ENCODE measurements around the gene SRPK3. TPM values are rescaled to one million over a fixed set of nuclear protein-coding genes. Genes with fewer than 3 reads are reported as not detected.
A peak's percentile ranks its signal among the peaks of the same experiment; 100 is the strongest.

The SRPK3 gene
- polyA plus RNA-seq, 1 donor: 299 TPM

- no peak for DNase-seq (ENCODE audit: low read depth)
Measured at GRCh38 chrX:153783378-153784013, 2.7 kb downstream of the SRPK3 start.

- no peak for DNase-seq (ENCODE audit: low read depth)
Measured at GRCh38 chrX:153784325-153784967, 3.6 kb downstream of the SRPK3 start.

GRCh38 chrX:153786669-153787068, 5.8 kb downstream of the SRPK3 start:
- DNase-seq (ENCODE audit: low read depth): no peak

GRCh38 chrX:153789654-153790053, 8.8 kb downstream of the SRPK3 start:
- DNase-seq (ENCODE audit: low read depth): no peak

GRCh38 chrX:153791104-153791852, 10.4 kb downstream of the SRPK3 start:
- no peak for DNase-seq (ENCODE audit: low read depth)

- no peak for DNase-seq (ENCODE audit: low read depth)
Measured at GRCh38 chrX:153792368-153792767, 11.5 kb downstream of the SRPK3 start.

DNA sequence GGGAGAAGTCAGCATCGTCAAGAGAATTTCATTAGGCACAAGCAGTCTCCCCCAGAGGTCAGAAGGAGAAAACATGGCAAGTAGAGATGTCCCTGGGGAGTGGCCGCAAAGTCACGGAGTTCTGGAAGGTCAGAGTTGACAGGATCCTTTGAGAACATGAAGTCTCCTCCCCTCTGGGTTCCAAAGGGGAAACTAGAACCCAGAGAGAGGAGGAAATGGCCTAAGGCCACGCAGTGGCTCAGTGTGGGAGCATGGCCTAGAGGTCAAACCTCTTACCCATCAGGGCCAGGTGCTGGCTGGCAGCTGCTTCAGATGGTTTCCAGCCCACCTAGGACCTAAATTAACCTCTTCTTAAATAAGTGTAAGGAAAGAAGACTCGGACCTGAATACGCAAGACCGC, 12.4 kb downstream of the SRPK3 start:
- no peak for DNase-seq (ENCODE audit: low read depth)

DNA sequence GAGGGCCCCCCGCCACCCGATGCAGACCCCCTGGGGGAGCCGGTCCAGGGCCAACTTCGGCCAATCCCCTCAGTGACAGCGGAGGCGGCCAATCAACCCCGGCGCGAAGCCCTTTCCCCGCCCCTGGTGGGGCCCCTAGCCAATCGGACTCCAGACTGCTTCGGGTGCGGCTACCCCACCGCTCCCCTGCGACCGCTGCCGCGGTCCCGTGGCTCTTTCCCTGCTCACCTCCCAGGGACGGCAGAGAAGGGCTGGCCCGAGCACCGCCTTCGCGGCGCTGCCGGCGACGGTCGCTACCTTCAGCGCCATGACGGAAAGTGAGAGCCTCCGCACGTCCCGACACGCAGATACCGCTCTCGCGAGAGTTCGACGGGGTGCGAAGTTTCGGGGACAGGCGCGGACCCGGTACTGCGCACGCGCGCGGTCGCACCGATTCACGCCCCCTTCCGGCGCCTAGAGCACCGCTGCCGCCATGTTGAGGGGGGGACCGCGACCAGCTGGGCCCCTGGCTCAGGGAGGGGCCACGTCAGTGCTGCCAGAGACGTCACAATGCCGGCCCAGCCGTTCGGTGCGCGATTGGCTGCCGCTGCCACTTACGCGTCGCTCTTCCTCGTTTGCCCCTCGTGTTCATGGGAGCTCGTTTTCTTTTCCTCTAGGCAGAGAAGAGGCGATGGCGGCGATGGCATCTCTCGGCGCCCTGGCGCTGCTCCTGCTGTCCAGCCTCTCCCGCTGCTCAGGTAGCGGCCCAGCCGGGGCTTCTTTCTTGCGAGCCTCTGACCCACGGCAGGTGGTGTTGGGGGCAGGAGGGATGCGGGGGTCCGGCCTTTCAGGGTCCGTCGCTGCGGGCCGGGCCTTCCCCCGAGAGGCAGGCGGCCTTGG, 13.4 kb downstream of the SRPK3 start, which contains the start of the genes IDH3G and SSR4:
IDH3G (minus strand) TSS at position 358 of the 879 bp plus-strand sequence; CDS start at position 309, 49 bp downstream.
SSR4 (plus strand) TSS at position 651 of the 879 bp plus-strand sequence; CDS start at position 671, 20 bp downstream.
- DNase-seq (ENCODE audit: low read depth): peak; percentile 84

DNA sequence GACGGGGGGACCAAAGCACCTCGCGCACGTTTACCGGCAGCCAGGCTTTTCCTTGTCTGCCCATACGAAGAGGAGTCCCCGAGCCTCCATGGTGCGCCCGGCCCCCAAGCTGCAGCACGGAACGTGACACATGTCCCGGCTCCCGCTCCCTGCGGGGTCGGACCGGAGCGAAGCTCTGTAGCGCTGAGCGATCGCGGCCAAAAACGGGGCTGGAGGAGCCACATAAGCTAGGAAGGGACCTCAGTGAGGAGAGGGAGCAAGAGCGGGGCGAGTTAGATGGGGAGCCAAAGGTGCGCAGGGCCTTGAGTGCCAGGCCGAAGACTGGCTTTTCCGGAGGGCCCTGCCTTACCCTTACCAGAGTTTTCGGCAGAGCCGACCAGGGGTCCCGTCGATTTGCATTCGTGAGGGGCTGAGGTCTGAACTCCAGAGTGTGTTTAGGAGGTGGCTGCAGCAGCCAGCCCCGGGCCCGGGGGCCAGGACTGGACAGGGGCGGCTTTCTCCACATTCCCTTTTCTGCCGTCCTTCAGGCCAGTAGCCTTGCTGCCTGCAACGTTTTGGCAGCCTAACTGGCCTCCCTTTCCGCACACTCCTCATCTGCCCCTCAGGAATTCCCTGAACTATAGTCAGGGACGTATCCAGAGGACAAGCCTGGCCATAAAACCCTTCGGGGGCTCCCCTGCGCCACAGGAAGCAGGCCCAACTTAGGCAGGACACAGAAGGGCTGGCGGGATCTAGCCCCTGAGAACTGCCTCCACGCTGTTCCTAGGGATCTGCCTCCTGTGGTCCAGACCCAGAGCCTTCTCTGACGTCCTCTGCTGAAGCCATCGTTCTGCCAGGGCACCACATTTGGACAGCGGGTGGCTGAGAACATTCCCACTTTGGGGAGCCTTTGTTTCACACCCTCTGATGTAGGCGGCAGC, 14.3 kb downstream of the SRPK3 start:
- DNase-seq (ENCODE audit: low read depth): no peak

DNA sequence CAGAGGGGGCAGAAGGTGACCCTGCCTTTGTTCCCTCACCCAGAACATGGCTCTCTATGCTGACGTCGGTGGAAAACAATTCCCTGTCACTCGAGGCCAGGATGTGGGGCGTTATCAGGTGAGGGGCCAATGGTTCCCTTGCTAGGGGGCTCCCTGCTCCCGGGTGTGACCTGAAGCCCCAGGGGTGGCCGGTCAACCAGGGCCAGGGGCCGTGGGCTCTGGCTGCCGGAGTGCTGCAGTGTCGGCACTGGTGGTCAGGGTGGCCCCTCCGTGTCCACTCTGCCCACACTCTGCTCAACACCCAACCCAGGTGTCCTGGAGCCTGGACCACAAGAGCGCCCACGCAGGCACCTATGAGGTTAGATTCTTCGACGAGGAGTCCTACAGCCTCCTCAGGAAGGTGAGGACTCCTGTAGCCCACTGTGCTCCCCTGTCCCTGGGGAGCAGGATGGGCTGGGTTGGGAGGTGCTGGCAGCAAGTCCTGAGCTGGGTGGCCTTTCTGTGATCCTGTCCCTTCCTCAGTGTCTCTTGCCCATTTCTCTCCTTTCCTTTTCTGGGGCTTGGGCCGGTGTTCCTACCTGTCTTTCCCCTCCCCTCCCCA, 16.7 kb downstream of the SRPK3 start:
- no peak for DNase-seq (ENCODE audit: low read depth)

DNA sequence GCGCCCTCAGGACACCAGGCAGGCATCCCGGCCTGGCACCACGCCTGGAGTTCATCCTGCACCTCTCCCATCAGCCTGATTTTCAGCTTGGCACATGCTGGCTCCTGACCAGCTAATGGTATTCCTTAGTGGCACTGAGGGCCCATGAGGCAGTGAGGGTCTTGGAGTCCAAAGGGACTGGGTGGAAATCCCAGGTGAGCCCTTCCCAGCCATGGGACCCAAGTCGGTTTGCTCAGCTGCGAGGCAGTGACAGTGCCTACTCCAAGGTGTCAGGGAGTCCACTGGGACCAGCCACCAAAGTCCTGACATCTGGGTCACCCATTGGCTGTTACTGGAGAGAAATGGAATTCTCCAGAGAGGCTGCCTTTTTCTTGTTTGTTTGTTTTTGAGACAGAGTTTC, 18.5 kb downstream of the SRPK3 start:
- no peak for DNase-seq (ENCODE audit: low read depth)

DNA sequence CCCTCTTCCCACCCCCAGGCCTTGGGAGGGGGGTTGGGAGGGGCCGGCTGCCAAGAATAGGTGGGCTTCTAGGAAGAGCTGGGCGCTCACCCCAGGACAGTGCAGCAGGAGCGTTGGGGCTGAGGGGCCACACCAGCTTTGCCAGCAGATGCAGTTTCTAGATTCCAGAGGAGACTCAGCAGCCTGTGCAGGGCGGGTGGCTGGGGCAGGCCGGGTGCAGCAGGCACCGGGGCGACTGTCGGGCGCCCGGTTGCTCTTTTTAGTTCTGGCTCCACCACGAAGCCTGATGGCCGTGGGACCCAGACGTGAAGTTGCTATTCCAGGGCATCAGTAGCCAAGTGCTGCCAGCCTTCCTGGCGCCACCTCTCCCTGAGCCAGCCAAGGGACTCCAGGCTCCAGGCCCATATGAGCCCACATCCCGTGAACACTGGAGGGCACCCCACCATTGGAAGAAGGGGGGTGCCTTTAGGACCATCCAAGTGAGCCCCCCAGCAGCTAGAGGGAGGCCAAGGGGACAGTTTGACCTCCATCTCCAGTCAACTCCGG, 19.4 kb downstream of the SRPK3 start:
- DNase-seq (ENCODE audit: low read depth): no peak

- no peak for DNase-seq (ENCODE audit: low read depth)
Measured at GRCh38 chrX:153800746-153801145, 19.9 kb downstream of the SRPK3 start.

GRCh38 chrX:153801669-153802068, 20.8 kb downstream of the SRPK3 start:
- DNase-seq (ENCODE audit: low read depth): no peak

DNA sequence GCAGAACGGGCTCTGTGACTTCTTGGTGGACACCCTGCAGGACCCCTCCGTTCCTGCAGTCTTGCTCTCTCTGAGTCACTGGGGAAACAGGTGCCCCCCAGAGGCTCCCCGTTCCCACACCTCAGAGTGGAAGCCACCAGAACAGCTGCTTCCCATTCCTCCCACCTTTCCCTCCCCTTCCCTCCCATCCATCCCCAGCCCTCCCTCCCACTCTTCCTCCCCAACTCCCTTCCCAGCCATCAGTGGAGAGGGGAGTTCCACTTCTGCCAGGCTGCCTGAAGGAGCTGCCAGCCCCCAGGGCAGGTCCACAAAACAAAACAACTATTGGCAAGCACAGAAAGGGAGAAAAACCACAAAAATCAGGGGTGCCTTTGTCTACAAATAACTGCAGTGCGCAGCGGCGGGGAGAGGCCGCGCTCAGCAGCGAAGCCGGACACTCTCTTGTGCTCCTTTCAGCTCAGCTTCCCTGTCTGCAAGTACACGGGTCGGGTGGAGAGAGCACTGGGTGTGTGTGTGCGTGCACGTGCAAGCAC, 21.7 kb downstream of the SRPK3 start:
- no peak for DNase-seq (ENCODE audit: low read depth)

DNA sequence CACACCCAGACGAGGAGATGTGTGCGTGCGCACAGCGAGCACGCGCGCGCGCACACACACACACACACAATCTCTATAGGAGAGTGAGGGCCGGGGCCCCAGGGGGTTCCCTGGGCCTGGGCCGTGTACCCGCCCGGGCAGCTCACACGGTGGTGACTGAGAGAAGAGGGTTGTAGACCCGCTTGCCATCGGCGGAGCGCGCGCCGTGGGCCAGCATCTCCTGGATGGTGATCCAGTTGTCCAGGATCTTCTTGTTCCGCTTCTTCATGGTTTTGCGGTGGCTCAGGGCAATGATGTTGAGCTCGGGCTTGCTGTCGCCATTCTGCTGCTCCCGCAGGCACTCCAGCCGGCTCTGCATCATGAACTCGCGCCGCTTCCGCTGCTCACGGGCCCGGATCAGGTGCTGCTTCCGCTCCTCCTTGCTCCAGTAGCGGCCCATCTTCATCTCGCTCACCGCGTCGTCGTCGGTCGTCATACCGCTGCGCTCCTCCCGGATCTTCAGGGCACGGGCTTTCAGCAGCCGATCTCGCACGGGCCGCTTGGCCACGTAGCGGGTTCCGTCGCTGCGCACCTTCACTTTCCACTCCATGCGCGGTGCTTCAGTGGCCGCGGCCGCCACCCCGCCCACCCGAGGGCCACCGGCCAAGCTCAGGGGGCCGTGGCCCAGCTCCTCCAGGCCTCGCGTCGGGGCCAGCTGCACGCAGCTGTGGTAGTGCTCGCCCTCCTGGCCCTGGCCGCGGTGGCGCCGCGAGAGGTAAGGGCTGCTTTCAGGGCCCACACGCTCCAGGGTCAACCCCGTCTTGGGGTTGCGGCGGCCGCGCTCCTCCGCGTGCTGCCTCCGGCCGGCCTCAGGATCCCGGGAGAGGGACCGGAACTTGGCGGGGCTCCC, 22.6 kb downstream of the SRPK3 start:
- no peak for DNase-seq (ENCODE audit: low read depth)

DNA sequence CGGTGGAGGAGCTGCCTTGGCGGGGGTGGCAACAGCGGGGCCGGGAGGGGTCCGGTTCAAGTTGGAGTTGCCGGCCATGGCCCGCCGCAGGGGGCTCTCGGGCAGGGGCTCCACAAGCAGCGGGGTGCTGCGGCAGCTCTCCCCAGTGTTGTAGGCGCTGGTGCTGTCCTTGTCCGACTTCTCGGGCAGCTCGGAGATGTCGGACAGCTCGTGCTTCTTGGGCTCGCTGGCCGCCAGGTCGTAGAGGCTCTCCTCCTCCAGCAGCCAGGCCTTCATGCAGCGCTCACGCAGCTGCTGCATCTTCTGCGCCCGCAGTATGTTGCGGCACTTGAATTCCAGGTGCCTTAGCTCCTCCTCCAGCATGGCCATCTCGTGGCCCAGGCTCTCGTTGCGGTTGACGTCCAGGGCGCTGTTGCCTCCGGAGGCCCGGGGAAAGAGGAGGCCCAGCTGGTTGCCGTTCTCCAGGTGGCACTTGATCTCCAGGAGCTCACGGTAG, 23.3 kb downstream of the SRPK3 start:
- no peak for DNase-seq (ENCODE audit: low read depth)

- no peak for DNase-seq (ENCODE audit: low read depth)
Measured at GRCh38 chrX:153804621-153805020, 23.8 kb downstream of the SRPK3 start.
